Endothelial cell of umbilical vein (primary cell): ENCODE measurements around the gene ASNS.
A peak's percentile ranks its signal among the peaks of the same experiment; 100 is the strongest.

Experiments used
- EZH2 ChIP-seq: IDR thresholded peaks from 2 replicates; pipeline ENCODE4 v1.6.1; 2012; ENCODE audit warnings: borderline replicate concordance, low read depth, mild to moderate bottlenecking, moderate library complexity, low read length, inconsistent platforms; ENCODE audit not compliant: severe bottlenecking
- GATA2 ChIP-seq: IDR thresholded peaks from 2 replicates; pipeline ENCODE4 v1.7.0; 2011; ENCODE audit warnings: low read depth, mild to moderate bottlenecking, moderate library complexity, mixed read lengths, low read length; ENCODE audit not compliant: insufficient read length, insufficient read depth
- JUN ChIP-seq: IDR thresholded peaks from 2 replicates; pipeline ENCODE4 v1.6.1; 2011; ENCODE audit warnings: borderline replicate concordance, low read depth; ENCODE audit not compliant: insufficient read length, insufficient read depth
- POLR2A ChIP-seq: IDR thresholded peaks from 2 replicates; pipeline ENCODE4 v1.6.1; 2012; ENCODE audit warnings: low read depth, mild to moderate bottlenecking, control low read depth, low read length
- POLR2AphosphoS5 ChIP-seq: IDR thresholded peaks from 2 replicates; pipeline ENCODE4 v1.6.1; 2012; ENCODE audit warnings: low read depth, mild to moderate bottlenecking, control low read depth, low read length, moderate library complexity; ENCODE audit not compliant: insufficient read depth
- TF ChIP-seq, protein P1 (sequence below), 2 donors: IDR thresholded peaks; 1 replicate in 1 of 2; 2 replicates in 1 of 2; pipeline ENCODE4 v1.5.1; 2011; ENCODE audit warnings: low read length in 2 of 2, mild to moderate bottlenecking in 2 of 2, moderate library complexity in 2 of 2, control low read depth in 1 of 2, inconsistent platforms in 1 of 2, low read depth in 1 of 2; ENCODE audit not compliant: insufficient read depth in 1 of 2; ENCODE audit errors: extremely low read depth in 1 of 2

DNA sequence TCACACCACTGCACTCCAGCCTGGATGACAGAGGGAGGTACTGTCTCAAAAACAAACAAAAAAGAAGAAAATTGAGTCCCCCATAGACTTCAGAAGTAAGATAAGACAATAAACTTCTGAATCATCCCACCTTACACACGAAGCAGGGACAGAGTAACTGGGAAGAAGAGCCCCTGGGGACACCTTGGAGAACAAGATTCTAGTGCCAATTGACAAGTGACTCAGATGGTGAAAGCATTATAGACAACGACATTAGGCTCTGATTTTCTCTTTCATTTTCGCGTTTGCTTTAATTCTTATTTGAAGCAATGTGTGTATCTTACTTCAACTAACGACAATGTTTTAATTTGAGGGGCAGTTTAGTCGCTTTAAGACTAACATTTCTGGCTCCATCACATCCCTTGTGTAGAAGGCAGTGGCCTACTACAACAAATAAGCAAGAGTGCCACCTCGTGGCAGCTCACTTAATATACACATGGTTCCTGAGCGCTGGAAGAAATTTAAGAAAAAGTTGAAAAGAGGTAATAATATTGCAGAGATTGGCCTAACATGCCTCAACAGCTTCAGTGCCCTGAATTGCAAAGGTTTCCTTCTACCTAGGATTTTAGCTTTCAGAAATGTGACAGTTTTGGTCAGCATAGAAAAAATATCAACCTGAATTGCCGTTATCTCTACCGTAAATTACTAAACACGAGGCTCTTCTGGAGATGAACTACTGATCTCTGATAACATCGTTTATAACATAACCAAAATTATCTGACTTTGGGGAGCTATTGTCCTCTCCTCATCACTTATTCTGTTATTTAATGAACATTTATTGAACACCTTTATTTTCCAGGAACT is 36.7 kb downstream of the ASNS start:
- TF ChIP-seq POLR2AphosphoS5 (no peak), POLR2A (no peak), JUN (no peak), GATA2 (no peak), EZH2 (no peak)
- TF ChIP-seq, protein P1, sequence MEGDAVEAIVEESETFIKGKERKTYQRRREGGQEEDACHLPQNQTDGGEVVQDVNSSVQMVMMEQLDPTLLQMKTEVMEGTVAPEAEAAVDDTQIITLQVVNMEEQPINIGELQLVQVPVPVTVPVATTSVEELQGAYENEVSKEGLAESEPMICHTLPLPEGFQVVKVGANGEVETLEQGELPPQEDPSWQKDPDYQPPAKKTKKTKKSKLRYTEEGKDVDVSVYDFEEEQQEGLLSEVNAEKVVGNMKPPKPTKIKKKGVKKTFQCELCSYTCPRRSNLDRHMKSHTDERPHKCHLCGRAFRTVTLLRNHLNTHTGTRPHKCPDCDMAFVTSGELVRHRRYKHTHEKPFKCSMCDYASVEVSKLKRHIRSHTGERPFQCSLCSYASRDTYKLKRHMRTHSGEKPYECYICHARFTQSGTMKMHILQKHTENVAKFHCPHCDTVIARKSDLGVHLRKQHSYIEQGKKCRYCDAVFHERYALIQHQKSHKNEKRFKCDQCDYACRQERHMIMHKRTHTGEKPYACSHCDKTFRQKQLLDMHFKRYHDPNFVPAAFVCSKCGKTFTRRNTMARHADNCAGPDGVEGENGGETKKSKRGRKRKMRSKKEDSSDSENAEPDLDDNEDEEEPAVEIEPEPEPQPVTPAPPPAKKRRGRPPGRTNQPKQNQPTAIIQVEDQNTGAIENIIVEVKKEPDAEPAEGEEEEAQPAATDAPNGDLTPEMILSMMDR (IDR thresholded peaks at IDR 0.05; ENCODE audit: extremely low read depth in 1 of 2, insufficient read depth in 1 of 2, low read depth in 1 of 2, low read length in 2 of 2): peak; percentile 53 to 58
